Astrocyte (in vitro differentiated cells and primary cell): ENCODE results near the gene COX7B2. TPM values are rescaled to one million over a fixed set of nuclear protein-coding genes. Genes with fewer than 3 reads are reported as not detected.

Experiments used
- DNase-seq: peaks from one replicate; pipeline ENCODE4 v3.0.0-alpha.2; 2010; ENCODE audit warnings: low read depth
- FAIRE-seq: peaks from 2 replicates; lab custom pipeline; 2011; peaks lifted over from hg19 to GRCh38; lab: Jason Lieb, UNC
- H2AFZ ChIP-seq: 2 replicates; pipeline ENCODE4 v1.6.0; 2012; ENCODE audit warnings: low read depth, low read length, inconsistent platforms
- H3K27ac ChIP-seq: 2 replicates; pipeline ENCODE4 v1.5.1; 2011; ENCODE audit warnings: low read depth, low read length, inconsistent platforms
- H3K27me3 ChIP-seq: 2 replicates; pipeline ENCODE4 v1.6.0; 2011; ENCODE audit warnings: low read length, inconsistent platforms; ENCODE audit not compliant: insufficient read depth
- H3K36me3 ChIP-seq: 2 replicates; pipeline ENCODE4 v1.5.1; 2011; ENCODE audit warnings: low read length, inconsistent platforms; ENCODE audit not compliant: insufficient read depth
- H3K4me1 ChIP-seq: 2 replicates; pipeline ENCODE4 v1.5.1; 2011; ENCODE audit warnings: low read length, inconsistent platforms; ENCODE audit not compliant: insufficient read depth
- H3K4me2 ChIP-seq: 2 replicates; pipeline ENCODE4 v1.6.0; 2012; ENCODE audit warnings: low read length, inconsistent platforms
- H3K4me3 ChIP-seq: 2 replicates; pipeline ENCODE4 v1.5.1; 2011; ENCODE audit warnings: low read depth, mild to moderate bottlenecking, low read length, inconsistent platforms; ENCODE audit not compliant: insufficient read depth
- H3K79me2 ChIP-seq: 2 replicates; pipeline ENCODE4 v1.6.0; 2012; ENCODE audit warnings: mild to moderate bottlenecking, low read length, inconsistent platforms; ENCODE audit not compliant: insufficient read depth
- H3K9ac ChIP-seq: 2 replicates; pipeline ENCODE4 v1.6.0; 2012; ENCODE audit warnings: mild to moderate bottlenecking, low read length, inconsistent platforms
- H3K9me3 ChIP-seq: 2 replicates; pipeline ENCODE4 v1.5.1; 2012; ENCODE audit warnings: low read depth, mild to moderate bottlenecking, low read length, inconsistent platforms; ENCODE audit not compliant: insufficient read depth
- H4K20me1 ChIP-seq: 2 replicates; pipeline ENCODE4 v1.6.0; 2012; ENCODE audit warnings: low read length, inconsistent platforms; ENCODE audit not compliant: insufficient read depth
- H3K27ac Mint-ChIP-seq: one replicate; pipeline ENCODE4 v1.8.0; 2021; ENCODE audit warnings: mild to moderate bottlenecking, mixed read lengths; ENCODE audit not compliant: unreplicated experiment
- H3K27me3 Mint-ChIP-seq: one replicate; pipeline ENCODE4 v1.8.0; 2021; ENCODE audit warnings: low read depth, mixed read lengths; ENCODE audit not compliant: unreplicated experiment
- H3K36me3 Mint-ChIP-seq: one replicate; pipeline ENCODE4 v1.8.0; 2021; ENCODE audit warnings: low read depth, mixed read lengths; ENCODE audit not compliant: unreplicated experiment
- H3K4me1 Mint-ChIP-seq: one replicate; pipeline ENCODE4 v1.8.0; 2021; ENCODE audit warnings: low read depth, mixed read lengths; ENCODE audit not compliant: unreplicated experiment
- H3K4me3 Mint-ChIP-seq: one replicate; pipeline ENCODE4 v1.8.0; 2021; ENCODE audit warnings: mild to moderate bottlenecking, moderate library complexity, mixed read lengths; ENCODE audit not compliant: unreplicated experiment
- H3K9me3 Mint-ChIP-seq: one replicate; pipeline ENCODE4 v1.8.0; 2021; ENCODE audit warnings: mild to moderate bottlenecking, mixed read lengths; ENCODE audit not compliant: unreplicated experiment
- EZH2 ChIP-seq: IDR thresholded peaks from 2 replicates; pipeline ENCODE4 v1.6.1; 2012; ENCODE audit warnings: mild to moderate bottlenecking, low read length, inconsistent platforms; ENCODE audit not compliant: insufficient read depth
- total RNA-seq: library from RNA; stranded (reverse); gene quantifications from 2 replicates; pipeline ENCODE4 v1.2.1, GENCODE V29; 2021
- TF ChIP-seq, protein P1 (sequence below): IDR thresholded peaks from 2 replicates; pipeline ENCODE4 v1.5.1; 2011; ENCODE audit warnings: low read depth, mild to moderate bottlenecking, inconsistent platforms, low read length, moderate library complexity; ENCODE audit not compliant: insufficient read depth

Gene COX7B2
- total RNA-seq, 1 donor from 2014 or later, result not detected

GRCh38 chr4:46874811-46875210 lies 34.2 kb downstream of the COX7B2 start:
- Mint-ChIP-seq H3K9me3 (no peaks in the 10 kb centered on the region), H3K4me3 (no peak overlapping the region), H3K27me3 (no peaks in the 10 kb centered on the region)

DNA sequence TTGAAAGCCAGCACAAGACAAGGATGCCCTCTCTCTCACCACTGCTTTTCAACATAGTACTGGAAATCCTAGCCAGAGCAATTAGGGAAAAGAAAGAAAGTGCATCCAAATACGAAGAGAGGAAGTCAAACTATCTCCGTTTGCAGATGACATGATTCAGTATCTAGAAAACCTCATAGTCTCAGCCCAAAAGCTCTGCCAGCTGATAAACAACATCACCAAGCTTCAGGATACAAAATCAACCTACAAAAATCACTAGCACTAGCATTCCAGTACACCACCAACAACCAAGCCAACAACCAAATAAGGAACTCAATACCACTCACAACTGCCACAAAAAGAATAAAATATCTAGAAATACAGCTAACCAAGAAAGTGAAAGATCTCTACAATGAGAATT lies 38.6 kb downstream of the COX7B2 start:
- Histone ChIP-seq H3K27me3 (no peaks in the 10 kb centered on the region), H3K4me3 (no peak overlapping the region), H3K9me3 (no peaks in the 10 kb centered on the region), H3K9ac (no peak overlapping the region), H3K4me1 (no peaks in the 10 kb centered on the region), H3K27ac (no peak overlapping the region), H3K79me2 (no peaks in the 10 kb centered on the region), H3K4me2 (no peak overlapping the region), H2AFZ (no peak overlapping the region), H3K36me3 (no peaks in the 10 kb centered on the region), H4K20me1 (no peaks in the 10 kb centered on the region)
- Mint-ChIP-seq H3K27ac (no peak overlapping the region), H3K4me1 (no peaks in the 10 kb centered on the region), H3K4me3 (no peak overlapping the region), H3K9me3 (no peaks in the 10 kb centered on the region), H3K27me3 (no peaks in the 10 kb centered on the region), H3K36me3 (no peaks in the 10 kb centered on the region)
- FAIRE-seq (no peak), DNase-seq (no peak)
- TF ChIP-seq EZH2, result no peak
- TF ChIP-seq, protein P1, sequence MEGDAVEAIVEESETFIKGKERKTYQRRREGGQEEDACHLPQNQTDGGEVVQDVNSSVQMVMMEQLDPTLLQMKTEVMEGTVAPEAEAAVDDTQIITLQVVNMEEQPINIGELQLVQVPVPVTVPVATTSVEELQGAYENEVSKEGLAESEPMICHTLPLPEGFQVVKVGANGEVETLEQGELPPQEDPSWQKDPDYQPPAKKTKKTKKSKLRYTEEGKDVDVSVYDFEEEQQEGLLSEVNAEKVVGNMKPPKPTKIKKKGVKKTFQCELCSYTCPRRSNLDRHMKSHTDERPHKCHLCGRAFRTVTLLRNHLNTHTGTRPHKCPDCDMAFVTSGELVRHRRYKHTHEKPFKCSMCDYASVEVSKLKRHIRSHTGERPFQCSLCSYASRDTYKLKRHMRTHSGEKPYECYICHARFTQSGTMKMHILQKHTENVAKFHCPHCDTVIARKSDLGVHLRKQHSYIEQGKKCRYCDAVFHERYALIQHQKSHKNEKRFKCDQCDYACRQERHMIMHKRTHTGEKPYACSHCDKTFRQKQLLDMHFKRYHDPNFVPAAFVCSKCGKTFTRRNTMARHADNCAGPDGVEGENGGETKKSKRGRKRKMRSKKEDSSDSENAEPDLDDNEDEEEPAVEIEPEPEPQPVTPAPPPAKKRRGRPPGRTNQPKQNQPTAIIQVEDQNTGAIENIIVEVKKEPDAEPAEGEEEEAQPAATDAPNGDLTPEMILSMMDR, result no peak

More at GRCh38 chr4:46874811-46875210, 34.2 kb downstream of the COX7B2 start:
- no peak overlapping the region for H3K9ac ChIP-seq
- H4K20me1 ChIP-seq, result no peaks in the 10 kb centered on the region
- no peaks in the 10 kb centered on the region for H3K9me3 ChIP-seq
- H3K27me3 ChIP-seq, result no peaks in the 10 kb centered on the region
- DNase-seq (no peak), FAIRE-seq (no peak)
- H3K79me2 ChIP-seq, result no peaks in the 10 kb centered on the region
- H3K4me1 Mint-ChIP-seq, result no peaks in the 10 kb centered on the region
- no peak overlapping the region for H3K27ac ChIP-seq
- H2AFZ ChIP-seq, result no peak overlapping the region
- no peaks in the 10 kb centered on the region for H3K36me3 Mint-ChIP-seq
- H3K4me1 ChIP-seq, result no peaks in the 10 kb centered on the region
- no peak overlapping the region for H3K4me2 ChIP-seq
- no peak overlapping the region for H3K27ac Mint-ChIP-seq
- TF ChIP-seq EZH2, result no peak
- TF ChIP-seq, protein P1, result no peak
- no peak overlapping the region for H3K4me3 ChIP-seq
- no peaks in the 10 kb centered on the region for H3K36me3 ChIP-seq

DNA sequence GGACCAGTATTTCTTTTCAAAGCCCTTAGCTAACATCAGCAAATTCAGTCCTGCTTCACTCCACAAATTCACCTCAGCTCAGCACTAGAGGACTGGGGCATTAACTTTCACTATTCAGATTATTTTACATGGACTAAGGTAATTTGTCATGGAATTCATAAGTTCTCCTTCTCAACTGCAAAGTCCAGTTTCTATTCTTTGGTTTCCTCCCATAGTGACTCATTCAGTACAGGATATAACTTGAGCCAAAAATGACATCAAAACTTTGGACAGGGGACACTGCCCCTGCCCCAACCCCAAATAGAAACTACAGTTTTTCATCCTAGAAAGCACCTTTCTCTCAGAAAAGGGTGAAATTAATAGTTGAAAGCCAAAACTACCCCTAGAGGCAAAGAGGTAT lies 52.7 kb downstream of the COX7B2 start:
- Histone ChIP-seq H3K27me3 (no peaks in the 10 kb centered on the region), H3K27ac (no peak overlapping the region), H3K9ac (no peak overlapping the region), H3K4me3 (no peak overlapping the region), H2AFZ (no peak overlapping the region), H3K9me3 (no peaks in the 10 kb centered on the region), H3K4me1 (no peaks in the 10 kb centered on the region), H4K20me1 (no peaks in the 10 kb centered on the region), H3K36me3 (no peaks in the 10 kb centered on the region), H3K79me2 (no peaks in the 10 kb centered on the region), H3K4me2 (no peak overlapping the region)
- no peak for DNase-seq
- H3K36me3 Mint-ChIP-seq, result no peaks in the 10 kb centered on the region
- peaks cover 1% of the 10 kb centered on the region for H3K27me3 Mint-ChIP-seq
- H3K27ac Mint-ChIP-seq, result no peak overlapping the region
- H3K9me3 Mint-ChIP-seq, result no peaks in the 10 kb centered on the region
- no peak for TF ChIP-seq EZH2
- TF ChIP-seq, protein P1, result no peak
- no peak for FAIRE-seq
- H3K4me1 Mint-ChIP-seq, result no peaks in the 10 kb centered on the region
- H3K4me3 Mint-ChIP-seq, result no peak overlapping the region
